ENCODE measurements around the gene SSTR3. TPM values are rescaled to one million over a fixed set of nuclear protein-coding genes. Genes with fewer than 3 reads are reported as not detected.
A peak's percentile ranks its signal among the peaks of the same experiment; 100 is the strongest.

SSTR3 gene
- total and polyA plus RNA-seq, 11 donors, result 0.07 TPM; not detected in 10

GRCh38 chr22:37190262-37190780 is 22.0 kb downstream of the SSTR3 start:
- intact Hi-C loops (cut with DNase I), result loop anchor here in 1 of 10 donors (10.0 kb wide), 1 partner anchor 416 kb away; the partner anchor contains the start of gene IFT27
- H3K4me1 ChIP-seq, result peaks cover 15 to 65% (median 49%) of the 10 kb centered on the region in 12 donors

GRCh38 chr22:37188901-37189466 is 23.3 kb downstream of the SSTR3 start:
- intact Hi-C loops (cut with DNase I), result no loop called here
- peak overlapping the region; percentile 53 to 93 (median 80) for H3K27ac ChIP-seq
- no peaks in the 10 kb centered on the region for H3K9me3 ChIP-seq
- DNase-seq (peak in 1 of 5 donors; percentile 15), ATAC-seq (peak in 2 of 4 donors; percentile 28 to 34)
- H3K4me3 ChIP-seq, result peak overlapping the region in 4 of 12 donors; percentile 43 to 55 (median 54)
- no peak for TF ChIP-seq POLR2A (IDR thresholded peaks at IDR 0.05)
- no peak for TF ChIP-seq CTCF (IDR thresholded peaks at IDR 0.05)
- WGBS, 4 donors, result 30 to 62% (median 39%) methylated on average over 2 of the region's 2 CpGs
- no peaks in the 10 kb centered on the region for H3K36me3 ChIP-seq
- H3K4me1 ChIP-seq, result peaks cover 15 to 66% (median 47%) of the 10 kb centered on the region in 12 donors
- H3K27me3 ChIP-seq, result no peaks in the 10 kb centered on the region

More at GRCh38 chr22:37190262-37190780, 22.0 kb downstream of the SSTR3 start:
- TF ChIP-seq POLR2A (IDR thresholded peaks at IDR 0.05) (no peak), CTCF (IDR thresholded peaks at IDR 0.05) (no peak)
- WGBS, 4 donors, result 58 to 95% (median 73%) methylated on average over 4 of the region's 4 CpGs
- no peaks in the 10 kb centered on the region for H3K9me3 ChIP-seq
- H3K36me3 ChIP-seq, result no peaks in the 10 kb centered on the region
- DNase-seq (no peak), ATAC-seq (no peak)
- no peaks in the 10 kb centered on the region for H3K27me3 ChIP-seq
- no peak overlapping the region for H3K4me3 ChIP-seq
- H3K27ac ChIP-seq, result peak overlapping the region in 1 of 12 donors; percentile 82

GRCh38 chr22:37187891-37188761 is 24.2 kb downstream of the SSTR3 start, which contains the start of gene C1QTNF6:
Gene C1QTNF6 (minus strand): TSS chr22:37188247. CDS start chr22:37188213, 34 bp downstream.
- no peaks in the 10 kb centered on the region for H3K9me3 ChIP-seq
- intact Hi-C loops (cut with DNase I), result no loop called here
- H3K4me3 ChIP-seq, result peak within 1 kb of the TSS in 11 of 12 donors; percentile 15 to 64 (median 48)
- DNase-seq (peak in 4 of 5 donors; percentile 57 to 83 (median 62)), ATAC-seq (peak; percentile 57 to 80 (median 73))
- TF ChIP-seq CTCF (IDR thresholded peaks at IDR 0.05), result no peak
- TF ChIP-seq POLR2A (IDR thresholded peaks at IDR 0.05), result no peak
- H3K27ac ChIP-seq, result peak within 1 kb of the TSS; percentile 53 to 93 (median 80)
- H3K36me3 ChIP-seq, result no peaks in the 10 kb centered on the region
- H3K27me3 ChIP-seq, result no peaks in the 10 kb centered on the region
- H3K4me1 ChIP-seq, result peaks cover 9 to 65% (median 39%) of the 10 kb centered on the region in 12 donors
- 29 to 41% (median 33%) methylated on average over 15 to 17 of the region's 17 CpGs for WGBS, 4 donors

- peak overlapping the region in 11 of 12 donors; percentile 15 to 64 (median 48) for H3K4me3 ChIP-seq
- no peaks in the 10 kb centered on the region for H3K27me3 ChIP-seq
- no peak for TF ChIP-seq CTCF (IDR thresholded peaks at IDR 0.05)
- TF ChIP-seq POLR2A (IDR thresholded peaks at IDR 0.05), result no peak
- H3K27ac ChIP-seq, result peak overlapping the region; percentile 53 to 93 (median 80)
- intact Hi-C loops (cut with DNase I), result no loop called here
- peaks cover 0 to 3% (median 0%) of the 10 kb centered on the region in 9 donors for H3K36me3 ChIP-seq
- ATAC-seq (peak in 3 of 4 donors; percentile 27 to 64 (median 50)), DNase-seq (peak in 1 of 5 donors; percentile 45)
- no peaks in the 10 kb centered on the region for H3K9me3 ChIP-seq
- peaks cover 9 to 61% (median 37%) of the 10 kb centered on the region in 12 donors for H3K4me1 ChIP-seq
- WGBS, 4 donors, result 18 to 26% (median 20%) methylated on average over 5 of the region's 5 CpGs
Observed at GRCh38 chr22:37187552-37187890, 24.8 kb downstream of the SSTR3 start.
